Type B pancreatic cell (in vitro differentiated cells): ENCODE results near the gene ZRSR2. TPM values are rescaled to one million over a fixed set of nuclear protein-coding genes. Genes with fewer than 3 reads are reported as not detected.

Source experiments
- DNase-seq: peaks from one replicate; pipeline ENCODE4 v3.0.0; 2021; ENCODE audit warnings: mixed read lengths; ENCODE audit not compliant: unreplicated experiment; ENCODE audit errors: extremely low spot score
- H3K27ac Mint-ChIP-seq: 2 replicates; pipeline ENCODE4 v1.8.0; 2021; ENCODE audit warnings: mild to moderate bottlenecking, mixed read lengths
- H3K27me3 Mint-ChIP-seq: 2 replicates; pipeline ENCODE4 v1.8.0; 2021; ENCODE audit warnings: mixed read lengths
- H3K36me3 Mint-ChIP-seq: 2 replicates; pipeline ENCODE4 v1.8.0; 2021; ENCODE audit warnings: mixed read lengths
- H3K4me1 Mint-ChIP-seq: one replicate; pipeline ENCODE4 v1.8.0; 2021; ENCODE audit warnings: mixed read lengths; ENCODE audit not compliant: unreplicated experiment
- H3K4me3 Mint-ChIP-seq: 2 replicates; pipeline ENCODE4 v1.8.0; 2021; ENCODE audit warnings: mild to moderate bottlenecking, mixed read lengths
- H3K9me3 Mint-ChIP-seq: 2 replicates; pipeline ENCODE4 v1.8.0; 2021; ENCODE audit warnings: mixed read lengths
- total RNA-seq: library from RNA; stranded (reverse); gene quantifications from 2 replicates; pipeline ENCODE4 v1.2.1, GENCODE V29; 2021; ENCODE audit warnings: low replicate concordance
- TF ChIP-seq, protein P1 (sequence below): fragments of 200-600 bp; sonication (generic); conservative IDR thresholded peaks from 2 replicates; pipeline ENCODE4 v1.5.0; 2021; ENCODE audit warnings: antibody characterized with exemption, mild to moderate bottlenecking

Gene ZRSR2
- total RNA-seq, 1 donor from 2014 or later, result 15.5 TPM

DNA sequence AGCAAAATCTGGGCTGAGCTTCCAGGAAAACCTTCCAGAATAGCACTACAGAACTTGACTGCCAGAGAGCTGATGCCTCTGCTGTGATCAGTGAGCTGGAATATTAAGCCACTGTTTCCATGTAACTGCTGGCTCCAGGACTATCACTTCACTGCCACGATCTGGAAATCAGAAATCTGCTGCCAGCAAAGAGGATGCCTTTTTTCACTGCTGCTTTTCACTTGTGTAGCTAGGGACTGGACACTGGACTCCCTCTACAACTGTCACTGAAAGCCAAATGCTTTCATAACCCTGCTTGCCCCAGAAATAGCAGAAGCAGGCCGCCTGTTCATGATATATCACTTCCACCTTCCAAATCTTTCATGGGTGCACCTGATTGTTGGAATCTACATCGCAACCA lies 73.7 kb downstream of the ZRSR2 start:
- TF ChIP-seq, protein P1, sequence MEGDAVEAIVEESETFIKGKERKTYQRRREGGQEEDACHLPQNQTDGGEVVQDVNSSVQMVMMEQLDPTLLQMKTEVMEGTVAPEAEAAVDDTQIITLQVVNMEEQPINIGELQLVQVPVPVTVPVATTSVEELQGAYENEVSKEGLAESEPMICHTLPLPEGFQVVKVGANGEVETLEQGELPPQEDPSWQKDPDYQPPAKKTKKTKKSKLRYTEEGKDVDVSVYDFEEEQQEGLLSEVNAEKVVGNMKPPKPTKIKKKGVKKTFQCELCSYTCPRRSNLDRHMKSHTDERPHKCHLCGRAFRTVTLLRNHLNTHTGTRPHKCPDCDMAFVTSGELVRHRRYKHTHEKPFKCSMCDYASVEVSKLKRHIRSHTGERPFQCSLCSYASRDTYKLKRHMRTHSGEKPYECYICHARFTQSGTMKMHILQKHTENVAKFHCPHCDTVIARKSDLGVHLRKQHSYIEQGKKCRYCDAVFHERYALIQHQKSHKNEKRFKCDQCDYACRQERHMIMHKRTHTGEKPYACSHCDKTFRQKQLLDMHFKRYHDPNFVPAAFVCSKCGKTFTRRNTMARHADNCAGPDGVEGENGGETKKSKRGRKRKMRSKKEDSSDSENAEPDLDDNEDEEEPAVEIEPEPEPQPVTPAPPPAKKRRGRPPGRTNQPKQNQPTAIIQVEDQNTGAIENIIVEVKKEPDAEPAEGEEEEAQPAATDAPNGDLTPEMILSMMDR, result no peak
- no peak overlapping the region for H3K4me3 Mint-ChIP-seq
- H3K36me3 Mint-ChIP-seq, result no peaks in the 10 kb centered on the region
- no peaks in the 10 kb centered on the region for H3K9me3 Mint-ChIP-seq
- no peak for DNase-seq
- H3K4me1 Mint-ChIP-seq, result no peaks in the 10 kb centered on the region
- H3K27ac Mint-ChIP-seq, result no peak overlapping the region
- peaks cover 4% of the 10 kb centered on the region for H3K27me3 Mint-ChIP-seq

DNA sequence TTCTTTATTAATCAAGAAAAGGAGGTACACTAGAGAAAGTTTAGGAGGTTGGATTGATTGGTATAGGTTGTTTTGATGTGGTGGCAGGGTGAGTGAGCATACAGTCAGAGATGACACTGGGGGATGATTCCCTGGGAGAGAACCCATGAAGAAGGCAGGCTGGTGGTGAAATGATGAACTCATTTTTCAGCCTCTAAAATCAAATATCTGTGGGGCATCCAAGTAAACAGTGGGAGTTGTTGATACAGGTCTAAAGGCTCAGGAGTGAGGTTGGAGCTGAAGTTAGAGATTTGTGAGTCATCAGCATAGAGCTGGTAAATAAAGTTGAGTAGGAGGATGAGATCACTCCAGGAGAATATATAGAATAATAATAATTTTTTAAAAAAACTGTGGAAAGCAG lies 74.3 kb downstream of the ZRSR2 start:
- no peaks in the 10 kb centered on the region for H3K4me1 Mint-ChIP-seq

DNA sequence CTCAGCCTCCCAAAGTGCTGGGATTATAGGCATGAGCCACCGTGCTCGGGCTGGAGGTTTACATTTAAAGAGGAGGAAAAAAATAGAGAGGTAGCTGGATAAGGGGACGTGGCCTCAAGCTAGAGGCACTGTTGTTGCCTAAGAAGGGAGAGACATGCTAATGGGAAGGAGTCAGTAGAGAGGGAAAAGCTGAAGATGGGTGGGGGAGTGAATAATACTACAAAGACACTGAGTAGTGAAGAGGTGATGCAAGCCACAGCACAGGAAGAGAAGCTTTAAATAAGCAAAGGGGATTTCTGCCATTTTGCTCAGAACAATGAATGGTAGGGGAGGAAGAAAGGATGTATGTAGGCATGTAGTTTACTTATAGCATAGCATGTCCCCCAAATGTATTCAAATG lies 75.9 kb downstream of the ZRSR2 start:
- Mint-ChIP-seq H3K27me3 (peaks cover 1% of the 10 kb centered on the region), H3K27ac (no peak overlapping the region), H3K4me3 (no peak overlapping the region), H3K9me3 (no peaks in the 10 kb centered on the region), H3K4me1 (no peaks in the 10 kb centered on the region), H3K36me3 (no peaks in the 10 kb centered on the region)
- TF ChIP-seq, protein P1, result no peak
- no peak for DNase-seq

More for the DNA sequence above, 74.3 kb downstream of the ZRSR2 start:
- no peak overlapping the region for H3K27ac Mint-ChIP-seq
- no peaks in the 10 kb centered on the region for H3K9me3 Mint-ChIP-seq
- H3K27me3 Mint-ChIP-seq, result peaks cover 4% of the 10 kb centered on the region
- H3K36me3 Mint-ChIP-seq, result no peaks in the 10 kb centered on the region
- TF ChIP-seq, protein P1, result no peak
- no peak for DNase-seq
- H3K4me3 Mint-ChIP-seq, result no peak overlapping the region

DNA sequence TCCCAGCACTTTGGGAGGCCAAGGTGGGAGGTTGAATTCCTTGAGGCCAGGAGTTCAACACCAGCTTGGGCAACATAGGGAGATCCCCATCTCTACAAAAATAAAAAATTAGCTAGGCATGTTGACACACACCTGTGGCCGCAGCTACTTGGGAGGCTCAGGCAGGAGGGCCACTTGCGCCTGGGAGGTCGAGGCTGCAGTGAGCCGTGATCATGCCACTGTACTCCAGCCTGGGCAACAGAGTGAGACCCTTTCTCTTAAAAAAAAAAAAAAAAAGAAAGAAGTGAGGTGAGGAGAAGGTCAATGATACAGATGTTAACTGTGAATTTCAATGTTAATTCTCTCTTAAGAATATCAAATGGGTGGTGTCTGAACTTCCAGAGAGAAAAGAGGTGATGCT lies 79.4 kb downstream of the ZRSR2 start:
- Mint-ChIP-seq H3K36me3 (no peaks in the 10 kb centered on the region), H3K4me3 (no peak overlapping the region), H3K4me1 (peaks cover 4% of the 10 kb centered on the region), H3K27ac (no peak overlapping the region), H3K9me3 (no peaks in the 10 kb centered on the region), H3K27me3 (peaks cover 2% of the 10 kb centered on the region)
- TF ChIP-seq, protein P1, result no peak
- no peak for DNase-seq

DNA sequence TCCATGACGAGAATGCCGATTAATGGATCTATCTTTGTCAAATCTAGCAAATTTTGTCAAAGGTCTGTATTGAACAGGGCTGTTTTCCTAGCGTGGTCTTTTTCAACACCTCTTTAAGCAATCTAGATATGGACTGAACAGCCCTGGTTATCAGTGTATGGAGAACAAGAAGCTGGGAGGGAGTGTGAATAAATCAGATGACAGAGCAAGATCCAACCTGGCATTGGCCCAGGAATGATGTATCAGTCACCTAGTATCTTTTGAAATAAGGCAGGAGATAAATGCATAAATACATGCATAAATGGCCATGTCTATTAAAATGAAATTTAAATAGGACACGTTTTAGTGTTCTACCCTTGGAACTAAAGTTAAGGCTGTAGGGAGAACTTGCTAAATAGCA lies 80.0 kb downstream of the ZRSR2 start:
- DNase-seq, result no peak
- Mint-ChIP-seq H3K27me3 (peaks cover 2% of the 10 kb centered on the region), H3K9me3 (no peaks in the 10 kb centered on the region), H3K36me3 (no peaks in the 10 kb centered on the region), H3K4me1 (peaks cover 10% of the 10 kb centered on the region), H3K27ac (no peak overlapping the region), H3K4me3 (no peak overlapping the region)
- TF ChIP-seq, protein P1, result no peak

Other genes with a start within 250 kb of the ZRSR2 start
- 22.6 and 74.5 TPM in 2 replicates for gene ACE2, start 189.5 kb upstream of the ZRSR2 start, total RNA-seq
- gene CLTRN, start 125.7 kb upstream of the ZRSR2 start, total RNA-seq, result 1.6 and 3.9 TPM in 2 replicates
- 16.7 and 25.1 TPM in 2 replicates for gene CA5B, start 52.2 kb upstream of the ZRSR2 start, total RNA-seq
- gene AP1S2, start 64.3 kb downstream of the ZRSR2 start, total RNA-seq, result 51.4 and 87.8 TPM in 2 replicates